ENCODE measurements around the gene ROGDI. TPM values are rescaled to one million over a fixed set of nuclear protein-coding genes. Genes with fewer than 3 reads are reported as not detected.

Gene ROGDI
- total and polyA plus RNA-seq, 4 donors = 14.0 to 28.1 (median 17.4) TPM

DNA sequence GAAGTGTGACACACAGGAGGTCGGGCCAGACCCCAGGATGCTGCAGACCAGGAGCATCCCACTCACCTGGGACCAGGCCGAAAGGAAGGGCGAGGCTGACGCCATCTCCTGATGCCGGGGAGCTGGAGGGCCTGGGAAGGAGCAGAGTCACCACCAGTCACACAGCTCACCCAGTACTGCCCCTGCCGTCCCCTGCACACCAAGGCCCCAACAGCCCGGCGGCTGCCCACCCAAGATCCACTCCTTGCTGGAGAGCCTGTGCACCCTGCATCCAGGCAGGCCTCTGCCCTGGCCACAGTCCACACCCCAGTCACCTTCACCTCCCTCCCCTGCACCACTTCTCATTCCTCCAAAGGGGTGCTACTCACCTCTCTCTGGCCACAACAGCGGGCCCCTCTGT, 40.2 kb downstream of the ROGDI start:
- no peak overlapping the region for H3K9ac ChIP-seq (ENCODE audit: low read depth in 1 of 2, low read length in 2 of 2)
- DNase-seq (ENCODE audit: low spot score) = no peak
- no peak overlapping the region for H3K27ac ChIP-seq (ENCODE audit: low read depth in 1 of 2, low read length in 2 of 2)
- no peak overlapping the region for H3K4me3 ChIP-seq (ENCODE audit: low read depth in 1 of 3, low read length in 3 of 3)
- no peaks in the 10 kb centered on the region for H3K27me3 ChIP-seq (ENCODE audit: control insufficient read depth in 4 of 4, insufficient read depth in 4 of 4, low read length in 3 of 4)
- H3K36me3 ChIP-seq (ENCODE audit: control insufficient read depth in 4 of 4, insufficient read depth in 3 of 4, low read depth in 1 of 4, low read length in 3 of 4) = peaks cover 10 to 54% (median 27%) of the 10 kb centered on the region in 4 donors
- no peaks in the 10 kb centered on the region for H3K9me3 ChIP-seq (ENCODE audit: control insufficient read depth in 4 of 4, low read length in 3 of 4)
- WGBS = 95% methylated on average over 9 of the region's 9 CpGs
- peaks cover 0 to 15% (median 13%) of the 10 kb centered on the region in 4 donors for H3K4me1 ChIP-seq (ENCODE audit: control insufficient read depth in 4 of 4, insufficient read depth in 4 of 4, low read length in 3 of 4)
- TF ChIP-seq, protein P1, sequence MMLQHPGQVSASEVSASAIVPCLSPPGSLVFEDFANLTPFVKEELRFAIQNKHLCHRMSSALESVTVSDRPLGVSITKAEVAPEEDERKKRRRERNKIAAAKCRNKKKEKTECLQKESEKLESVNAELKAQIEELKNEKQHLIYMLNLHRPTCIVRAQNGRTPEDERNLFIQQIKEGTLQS (IDR thresholded peaks at IDR 0.05) = no peak

DNA sequence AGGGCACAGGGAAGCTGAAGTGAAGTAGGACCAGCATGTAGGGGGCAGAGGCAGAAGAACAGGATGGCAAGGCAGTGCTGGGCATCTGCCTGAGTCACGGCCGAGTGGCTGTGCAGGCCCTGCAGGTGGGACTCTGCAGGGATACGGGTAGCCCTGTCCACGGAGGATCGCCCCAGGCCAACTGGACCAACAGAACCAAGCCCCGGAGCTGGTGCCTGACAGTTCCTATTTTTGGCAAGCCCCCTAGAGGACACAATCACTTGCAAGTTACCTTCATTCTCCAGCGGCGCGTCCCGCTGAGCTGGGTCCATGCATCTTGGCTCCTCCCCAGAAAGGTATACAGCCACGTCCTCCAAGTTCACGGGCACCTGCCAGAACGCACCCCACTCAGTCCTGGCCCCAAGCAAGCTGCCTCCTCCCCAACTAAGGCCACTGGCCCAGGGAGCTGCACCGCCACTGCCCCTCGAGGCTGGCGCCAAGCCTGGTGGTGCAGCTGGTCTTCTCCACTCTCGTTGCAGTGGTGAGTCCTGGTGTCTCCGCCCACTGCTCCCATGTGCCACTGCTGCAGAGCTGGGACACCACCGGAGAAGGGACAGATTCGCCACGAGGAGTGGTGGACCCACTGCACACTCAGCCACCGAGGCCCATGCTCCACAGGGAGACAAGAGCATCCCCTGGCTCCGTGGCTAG, 42.1 kb downstream of the ROGDI start:
- no peaks in the 10 kb centered on the region for H3K27me3 ChIP-seq (ENCODE audit: control insufficient read depth in 4 of 4, insufficient read depth in 4 of 4, low read length in 3 of 4)
- H3K36me3 ChIP-seq (ENCODE audit: control insufficient read depth in 4 of 4, insufficient read depth in 3 of 4, low read depth in 1 of 4, low read length in 3 of 4) = peaks cover 12 to 63% (median 32%) of the 10 kb centered on the region in 4 donors

DNA sequence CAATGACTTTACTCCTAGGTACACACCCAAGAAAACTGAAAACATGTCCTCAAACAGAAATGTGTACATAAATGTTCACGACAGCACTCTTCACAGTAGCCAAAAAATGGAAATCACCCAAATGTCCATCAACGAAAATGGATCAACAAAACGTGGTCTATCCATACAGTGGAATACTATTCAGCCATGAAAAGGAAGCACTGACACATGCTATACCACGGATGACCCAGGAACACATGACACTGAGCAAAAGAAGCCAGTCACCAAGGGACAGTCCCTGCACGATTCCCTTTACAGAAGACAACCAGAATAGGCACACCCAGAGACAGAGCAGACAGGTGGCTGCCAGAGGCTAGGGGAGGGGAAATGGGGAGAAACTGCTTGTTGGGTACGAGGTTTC, 46.7 kb downstream of the ROGDI start:
- H3K9me3 ChIP-seq (ENCODE audit: control insufficient read depth in 4 of 4, low read length in 3 of 4) = peaks cover 0 to 3% (median 0%) of the 10 kb centered on the region in 4 donors
- H3K27me3 ChIP-seq (ENCODE audit: control insufficient read depth in 4 of 4, insufficient read depth in 4 of 4, low read length in 3 of 4) = no peaks in the 10 kb centered on the region
- H3K4me3 ChIP-seq (ENCODE audit: low read depth in 1 of 3, low read length in 3 of 3) = no peak overlapping the region
- H3K9ac ChIP-seq (ENCODE audit: low read depth in 1 of 2, low read length in 2 of 2) = no peak overlapping the region
- H3K36me3 ChIP-seq (ENCODE audit: control insufficient read depth in 4 of 4, insufficient read depth in 3 of 4, low read depth in 1 of 4, low read length in 3 of 4) = peaks cover 21 to 74% (median 36%) of the 10 kb centered on the region in 4 donors
- WGBS = 97% methylated on average over 6 of the region's 6 CpGs
- DNase-seq (ENCODE audit: low spot score) = no peak
- TF ChIP-seq YY1 (IDR thresholded peaks at IDR 0.05) (no peak), JUND (IDR thresholded peaks at IDR 0.05) (no peak), NR2F2 (IDR thresholded peaks at IDR 0.05) (no peak), TAF1 (conservative IDR thresholded peaks at IDR 0.05) (no peak), SP1 (IDR thresholded peaks at IDR 0.05) (no peak), FOXA2 (IDR thresholded peaks at IDR 0.05) (no peak), GABPA (IDR thresholded peaks at IDR 0.05 in 1 of 2, conservative IDR thresholded peaks at IDR 0.05 in 1 of 2) (no peak), RXRA (IDR thresholded peaks at IDR 0.05) (no peak), FOXA1 (IDR thresholded peaks at IDR 0.05) (no peak), RAD21 (IDR thresholded peaks at IDR 0.05) (no peak), HNF4A (conservative IDR thresholded peaks at IDR 0.05) (no peak), HNF4G (IDR thresholded peaks at IDR 0.05) (no peak), EGR1 (IDR thresholded peaks at IDR 0.05; ENCODE audit: low read depth in 2 of 2) (no peak)
- TF ChIP-seq, protein P2, sequence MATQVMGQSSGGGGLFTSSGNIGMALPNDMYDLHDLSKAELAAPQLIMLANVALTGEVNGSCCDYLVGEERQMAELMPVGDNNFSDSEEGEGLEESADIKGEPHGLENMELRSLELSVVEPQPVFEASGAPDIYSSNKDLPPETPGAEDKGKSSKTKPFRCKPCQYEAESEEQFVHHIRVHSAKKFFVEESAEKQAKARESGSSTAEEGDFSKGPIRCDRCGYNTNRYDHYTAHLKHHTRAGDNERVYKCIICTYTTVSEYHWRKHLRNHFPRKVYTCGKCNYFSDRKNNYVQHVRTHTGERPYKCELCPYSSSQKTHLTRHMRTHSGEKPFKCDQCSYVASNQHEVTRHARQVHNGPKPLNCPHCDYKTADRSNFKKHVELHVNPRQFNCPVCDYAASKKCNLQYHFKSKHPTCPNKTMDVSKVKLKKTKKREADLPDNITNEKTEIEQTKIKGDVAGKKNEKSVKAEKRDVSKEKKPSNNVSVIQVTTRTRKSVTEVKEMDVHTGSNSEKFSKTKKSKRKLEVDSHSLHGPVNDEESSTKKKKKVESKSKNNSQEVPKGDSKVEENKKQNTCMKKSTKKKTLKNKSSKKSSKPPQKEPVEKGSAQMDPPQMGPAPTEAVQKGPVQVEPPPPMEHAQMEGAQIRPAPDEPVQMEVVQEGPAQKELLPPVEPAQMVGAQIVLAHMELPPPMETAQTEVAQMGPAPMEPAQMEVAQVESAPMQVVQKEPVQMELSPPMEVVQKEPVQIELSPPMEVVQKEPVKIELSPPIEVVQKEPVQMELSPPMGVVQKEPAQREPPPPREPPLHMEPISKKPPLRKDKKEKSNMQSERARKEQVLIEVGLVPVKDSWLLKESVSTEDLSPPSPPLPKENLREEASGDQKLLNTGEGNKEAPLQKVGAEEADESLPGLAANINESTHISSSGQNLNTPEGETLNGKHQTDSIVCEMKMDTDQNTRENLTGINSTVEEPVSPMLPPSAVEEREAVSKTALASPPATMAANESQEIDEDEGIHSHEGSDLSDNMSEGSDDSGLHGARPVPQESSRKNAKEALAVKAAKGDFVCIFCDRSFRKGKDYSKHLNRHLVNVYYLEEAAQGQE (IDR thresholded peaks at IDR 0.05) = no peak
- TF ChIP-seq, protein P3, sequence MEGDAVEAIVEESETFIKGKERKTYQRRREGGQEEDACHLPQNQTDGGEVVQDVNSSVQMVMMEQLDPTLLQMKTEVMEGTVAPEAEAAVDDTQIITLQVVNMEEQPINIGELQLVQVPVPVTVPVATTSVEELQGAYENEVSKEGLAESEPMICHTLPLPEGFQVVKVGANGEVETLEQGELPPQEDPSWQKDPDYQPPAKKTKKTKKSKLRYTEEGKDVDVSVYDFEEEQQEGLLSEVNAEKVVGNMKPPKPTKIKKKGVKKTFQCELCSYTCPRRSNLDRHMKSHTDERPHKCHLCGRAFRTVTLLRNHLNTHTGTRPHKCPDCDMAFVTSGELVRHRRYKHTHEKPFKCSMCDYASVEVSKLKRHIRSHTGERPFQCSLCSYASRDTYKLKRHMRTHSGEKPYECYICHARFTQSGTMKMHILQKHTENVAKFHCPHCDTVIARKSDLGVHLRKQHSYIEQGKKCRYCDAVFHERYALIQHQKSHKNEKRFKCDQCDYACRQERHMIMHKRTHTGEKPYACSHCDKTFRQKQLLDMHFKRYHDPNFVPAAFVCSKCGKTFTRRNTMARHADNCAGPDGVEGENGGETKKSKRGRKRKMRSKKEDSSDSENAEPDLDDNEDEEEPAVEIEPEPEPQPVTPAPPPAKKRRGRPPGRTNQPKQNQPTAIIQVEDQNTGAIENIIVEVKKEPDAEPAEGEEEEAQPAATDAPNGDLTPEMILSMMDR (IDR thresholded peaks at IDR 0.05; ENCODE audit: low read depth, low read length, missing input control) = no peak
- TF ChIP-seq, protein P4, sequence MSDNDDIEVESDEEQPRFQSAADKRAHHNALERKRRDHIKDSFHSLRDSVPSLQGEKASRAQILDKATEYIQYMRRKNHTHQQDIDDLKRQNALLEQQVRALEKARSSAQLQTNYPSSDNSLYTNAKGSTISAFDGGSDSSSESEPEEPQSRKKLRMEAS (IDR thresholded peaks at IDR 0.05) = no peak
- TF ChIP-seq, protein P1 (IDR thresholded peaks at IDR 0.05) = no peak
- TF ChIP-seq, protein P5, sequence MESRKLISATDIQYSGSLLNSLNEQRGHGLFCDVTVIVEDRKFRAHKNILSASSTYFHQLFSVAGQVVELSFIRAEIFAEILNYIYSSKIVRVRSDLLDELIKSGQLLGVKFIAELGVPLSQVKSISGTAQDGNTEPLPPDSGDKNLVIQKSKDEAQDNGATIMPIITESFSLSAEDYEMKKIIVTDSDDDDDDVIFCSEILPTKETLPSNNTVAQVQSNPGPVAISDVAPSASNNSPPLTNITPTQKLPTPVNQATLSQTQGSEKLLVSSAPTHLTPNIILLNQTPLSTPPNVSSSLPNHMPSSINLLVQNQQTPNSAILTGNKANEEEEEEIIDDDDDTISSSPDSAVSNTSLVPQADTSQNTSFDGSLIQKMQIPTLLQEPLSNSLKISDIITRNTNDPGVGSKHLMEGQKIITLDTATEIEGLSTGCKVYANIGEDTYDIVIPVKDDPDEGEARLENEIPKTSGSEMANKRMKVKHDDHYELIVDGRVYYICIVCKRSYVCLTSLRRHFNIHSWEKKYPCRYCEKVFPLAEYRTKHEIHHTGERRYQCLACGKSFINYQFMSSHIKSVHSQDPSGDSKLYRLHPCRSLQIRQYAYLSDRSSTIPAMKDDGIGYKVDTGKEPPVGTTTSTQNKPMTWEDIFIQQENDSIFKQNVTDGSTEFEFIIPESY (IDR thresholded peaks at IDR 0.05) = no peak
- no peak overlapping the region for H3K27ac ChIP-seq (ENCODE audit: low read depth in 1 of 2, low read length in 2 of 2)
- no peaks in the 10 kb centered on the region for H3K4me1 ChIP-seq (ENCODE audit: control insufficient read depth in 4 of 4, insufficient read depth in 4 of 4, low read length in 3 of 4)

More for the DNA sequence above, 42.1 kb downstream of the ROGDI start:
- Histone ChIP-seq H3K9me3 (ENCODE audit: control insufficient read depth in 4 of 4, low read length in 3 of 4) (no peaks in the 10 kb centered on the region), H3K4me3 (ENCODE audit: low read depth in 1 of 3, low read length in 3 of 3) (no peak overlapping the region), H3K9ac (ENCODE audit: low read depth in 1 of 2, low read length in 2 of 2) (no peak overlapping the region), H3K4me1 (ENCODE audit: control insufficient read depth in 4 of 4, insufficient read depth in 4 of 4, low read length in 3 of 4) (peaks cover 0 to 3% (median 2%) of the 10 kb centered on the region in 4 donors), H3K27ac (ENCODE audit: low read depth in 1 of 2, low read length in 2 of 2) (no peak overlapping the region)
- WGBS = 95% methylated on average over 23 of the region's 23 CpGs
- TF ChIP-seq HNF4A (conservative IDR thresholded peaks at IDR 0.05) (no peak), RXRA (IDR thresholded peaks at IDR 0.05) (no peak), FOXA1 (IDR thresholded peaks at IDR 0.05) (no peak), GABPA (IDR thresholded peaks at IDR 0.05 in 1 of 2, conservative IDR thresholded peaks at IDR 0.05 in 1 of 2) (no peak)
- DNase-seq (ENCODE audit: low spot score) = no peak

Measured in liver (tissue), 9 donors.